Osteocyte (in vitro differentiated cells): ENCODE data around the gene EIF5B. TPM values are rescaled to one million over a fixed set of nuclear protein-coding genes. Genes with fewer than 3 reads are reported as not detected.

Source experiments
- DNase-seq: peaks from one replicate; pipeline ENCODE4 v3.0.0; 2021; ENCODE audit warnings: mixed read lengths; ENCODE audit not compliant: unreplicated experiment; ENCODE audit errors: extremely low spot score
- H3K27ac Mint-ChIP-seq: one replicate; pipeline ENCODE4 v1.8.0; 2021; ENCODE audit warnings: mild to moderate bottlenecking, mixed read lengths; ENCODE audit not compliant: unreplicated experiment
- H3K27me3 Mint-ChIP-seq: one replicate; pipeline ENCODE4 v1.8.0; 2021; ENCODE audit warnings: mixed read lengths; ENCODE audit not compliant: unreplicated experiment
- H3K36me3 Mint-ChIP-seq: one replicate; pipeline ENCODE4 v1.8.0; 2021; ENCODE audit warnings: mixed read lengths; ENCODE audit not compliant: unreplicated experiment
- H3K4me1 Mint-ChIP-seq: one replicate; pipeline ENCODE4 v1.8.0; 2021; ENCODE audit warnings: mixed read lengths; ENCODE audit not compliant: unreplicated experiment
- H3K4me3 Mint-ChIP-seq: one replicate; pipeline ENCODE4 v1.8.0; 2021; ENCODE audit warnings: mild to moderate bottlenecking, moderate library complexity, mixed read lengths; ENCODE audit not compliant: unreplicated experiment
- H3K9me3 Mint-ChIP-seq: one replicate; pipeline ENCODE4 v1.8.0; 2021; ENCODE audit warnings: mixed read lengths; ENCODE audit not compliant: unreplicated experiment
- CTCF ChIP-seq: fragments of 200-600 bp; sonication (generic); IDR thresholded peaks from 2 replicates; pipeline ENCODE4 v1.5.0; 2021; ENCODE audit warnings: antibody characterized with exemption, mild to moderate bottlenecking, moderate library complexity
- total RNA-seq: library from RNA; stranded (reverse); gene quantifications from 2 replicates; pipeline ENCODE4 v1.2.1, GENCODE V29; 2021

The EIF5B gene
- total RNA-seq, 1 donor from 2014 or later: 35.5 TPM

GRCh38 chr2:99382143-99382542 is 45.0 kb downstream of the EIF5B start:
- no peak for DNase-seq

GRCh38 chr2:99386011-99386410 is 48.8 kb downstream of the EIF5B start:
- Mint-ChIP-seq H3K36me3 (peaks cover 50% of the 10 kb centered on the region), H3K4me3 (no peak overlapping the region), H3K4me1 (no peaks in the 10 kb centered on the region), H3K27me3 (no peaks in the 10 kb centered on the region), H3K27ac (no peak overlapping the region), H3K9me3 (no peaks in the 10 kb centered on the region)
- TF ChIP-seq CTCF: no peak
- DNase-seq: no peak

More at GRCh38 chr2:99382143-99382542, 45.0 kb downstream of the EIF5B start:
- H3K27ac Mint-ChIP-seq: no peak overlapping the region
- no peaks in the 10 kb centered on the region for H3K27me3 Mint-ChIP-seq
- H3K36me3 Mint-ChIP-seq: peaks cover 57% of the 10 kb centered on the region
- no peak for TF ChIP-seq CTCF
- H3K9me3 Mint-ChIP-seq: no peaks in the 10 kb centered on the region
- H3K4me3 Mint-ChIP-seq: no peak overlapping the region
- peaks cover 1% of the 10 kb centered on the region for H3K4me1 Mint-ChIP-seq

- Mint-ChIP-seq H3K4me1 (no peaks in the 10 kb centered on the region), H3K27ac (no peak overlapping the region), H3K4me3 (no peak overlapping the region)
These were observed 51.7 kb downstream of the EIF5B start for GRCh38 chr2:99388892-99389291.

GRCh38 chr2:99389371-99389770 is 52.2 kb downstream of the EIF5B start:
- H3K27ac Mint-ChIP-seq: no peak overlapping the region
- DNase-seq: no peak
- peaks cover 38% of the 10 kb centered on the region for H3K36me3 Mint-ChIP-seq
- H3K9me3 Mint-ChIP-seq: no peaks in the 10 kb centered on the region
- no peak overlapping the region for H3K4me3 Mint-ChIP-seq
- no peak for TF ChIP-seq CTCF
- H3K27me3 Mint-ChIP-seq: no peaks in the 10 kb centered on the region
- H3K4me1 Mint-ChIP-seq: no peaks in the 10 kb centered on the region

More at GRCh38 chr2:99388892-99389291, 51.7 kb downstream of the EIF5B start:
- TF ChIP-seq CTCF: no peak
- H3K36me3 Mint-ChIP-seq: peaks cover 37% of the 10 kb centered on the region
- no peak for DNase-seq
- H3K9me3 Mint-ChIP-seq: no peaks in the 10 kb centered on the region
- H3K27me3 Mint-ChIP-seq: no peaks in the 10 kb centered on the region

- H3K36me3 Mint-ChIP-seq: peaks cover 37% of the 10 kb centered on the region
- no peaks in the 10 kb centered on the region for H3K9me3 Mint-ChIP-seq
- no peak overlapping the region for H3K27ac Mint-ChIP-seq
- H3K27me3 Mint-ChIP-seq: no peaks in the 10 kb centered on the region
- H3K4me1 Mint-ChIP-seq: no peaks in the 10 kb centered on the region
- TF ChIP-seq CTCF: no peak
- no peak for DNase-seq
- no peak overlapping the region for H3K4me3 Mint-ChIP-seq
These were observed 52.8 kb downstream of the EIF5B start for GRCh38 chr2:99389946-99390345.
